CD4-positive, alpha-beta T cell (primary cell): ENCODE data around the gene FOSL1. TPM values are rescaled to one million over a fixed set of nuclear protein-coding genes. Genes with fewer than 3 reads are reported as not detected.

Experiments
- ATAC-seq: fragments of 200-7000 bp; cut with Tn5 transposase; one replicate; pipeline ENCODE4 v1.10.0; 2022; ENCODE audit warnings: mild to moderate bottlenecking; ENCODE audit not compliant: poor library complexity
- CTCF ChIA-PET: fragments of 350-600 bp; sonication (Branson Sonifier 250); formaldehyde crosslinking; loops from one replicate; lab custom pipeline; 2021; ENCODE audit warnings: antibody characterized with exemption, inconsistent platforms; lab: Charles Lee
- POLR2A ChIA-PET: fragments of 350-600 bp; sonication (Branson Sonifier 250); formaldehyde crosslinking; loops from one replicate; lab custom pipeline; 2021; ENCODE audit warnings: antibody characterized with exemption, inconsistent platforms; lab: Charles Lee
- DNase-seq, 14 experiments: peaks; one replicate each; pipeline ENCODE4 v3.0.0-alpha.2; 2013 to 2020; ENCODE audit warnings: mixed read lengths in 2 of 14
- H3K27ac ChIP-seq, 2 donors: one replicate each; pipeline versions ENCODE4 v1.5.1 to v1.7.0; 2013; ENCODE audit warnings: low read length in 2 of 2, low read depth in 1 of 2, mild to moderate bottlenecking in 1 of 2
- H3K27me3 ChIP-seq, 2 experiments: 1 replicate in 1 of 2; 2 replicates in 1 of 2; pipeline versions ENCODE4 v1.6.1 to v1.7.0; 2013; ENCODE audit warnings: low read length in 2 of 2, control low read depth in 1 of 2, mild to moderate bottlenecking in 1 of 2, moderate library complexity in 1 of 2; ENCODE audit not compliant: insufficient read depth in 2 of 2, control insufficient read depth in 1 of 2
- H3K36me3 ChIP-seq: one replicate; pipeline ENCODE4 v1.6.1; 2013; ENCODE audit warnings: low read length, control low read depth; ENCODE audit not compliant: insufficient read depth
- H3K4me1 ChIP-seq: one replicate; pipeline ENCODE4 v1.6.1; 2013; ENCODE audit warnings: low read length, control low read depth; ENCODE audit not compliant: insufficient read depth
- H3K4me3 ChIP-seq: one replicate; pipeline ENCODE4 v1.5.1; 2013; ENCODE audit warnings: mild to moderate bottlenecking, low read length, moderate library complexity
- H3K9me3 ChIP-seq, 2 experiments: 1 replicate in 1 of 2; 2 replicates in 1 of 2; pipeline versions ENCODE4 v1.6.1 to v1.7.0; 2013; ENCODE audit warnings: low read length in 2 of 2, mild to moderate bottlenecking in 2 of 2, control low read depth in 1 of 2, moderate library complexity in 1 of 2; ENCODE audit not compliant: control insufficient read depth in 1 of 2, insufficient read depth in 1 of 2
- H3K27ac Mint-ChIP-seq: one replicate; pipeline ENCODE4 v1.8.0; 2020; ENCODE audit warnings: mixed read lengths
- H3K27me3 Mint-ChIP-seq: one replicate; pipeline ENCODE4 v1.8.0; 2021; ENCODE audit warnings: mixed read lengths
- H3K36me3 Mint-ChIP-seq: one replicate; pipeline ENCODE4 v1.8.0; 2021; ENCODE audit warnings: low read depth, mixed read lengths
- H3K4me1 Mint-ChIP-seq: one replicate; pipeline ENCODE4 v1.8.0; 2021; ENCODE audit warnings: low read depth, mixed read lengths
- H3K4me3 Mint-ChIP-seq: one replicate; pipeline ENCODE4 v1.8.0; 2020; ENCODE audit warnings: mild to moderate bottlenecking, mixed read lengths
- H3K9me3 Mint-ChIP-seq: one replicate; pipeline ENCODE4 v1.8.0; 2020; ENCODE audit warnings: mixed read lengths
- intact Hi-C, 2 experiments: fragments of 100-400 bp; cut with DNase I in 1 of 2; cut with micrococcal nuclease in 1 of 2; formaldehyde crosslinking; loops; one replicate each; pipeline versions ENCODE4 v1.15.1 to v1.9.0; 2023 to 2025; cut with DNase I, micrococcal nuclease
- total RNA-seq, 174 experiments: library from RNA in 2 of 174; stranded (reverse) in 2 of 174; gene quantifications; one replicate each; pipeline ENCODE4 v1.2.3 and lab custom pipeline; 2021 to 2026
- TF ChIP-seq, protein P1 (sequence below): fragments of 200-600 bp; IDR thresholded peaks from one replicate; pipeline ENCODE4 v1.8.0; 2022; ENCODE audit warnings: antibody characterized with exemption, mild to moderate bottlenecking

The FOSL1 gene
- total RNA-seq, 2 experiments from 2014 or later, result 1.8 to 2.2 TPM

DNA sequence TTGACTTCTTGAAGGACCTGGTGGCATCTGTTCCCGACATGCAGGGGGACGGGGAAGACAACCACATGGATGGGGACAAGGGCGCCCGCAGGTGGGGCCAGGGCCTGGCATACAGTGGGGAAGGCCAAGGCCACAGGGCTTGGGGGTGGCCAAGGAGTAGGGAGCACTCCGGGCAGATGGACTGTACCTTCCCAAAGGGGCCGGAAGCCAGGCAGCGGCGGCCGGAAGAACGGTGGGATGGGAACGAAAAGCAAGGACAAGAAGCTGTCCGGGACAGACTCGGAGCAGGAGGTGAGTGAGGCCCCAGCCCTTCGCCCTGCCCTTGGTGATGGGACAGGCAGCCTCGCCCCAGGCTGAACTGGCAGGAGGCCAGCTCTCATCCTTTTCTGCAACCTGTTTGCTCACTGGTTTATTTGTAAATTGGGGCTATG, 20.2 kb upstream of the FOSL1 start:
- H3K9me3 ChIP-seq, result no peaks in the 10 kb centered on the region
- H3K9me3 Mint-ChIP-seq, result no peaks in the 10 kb centered on the region
- H3K36me3 ChIP-seq, result peaks cover 45% of the 10 kb centered on the region
- H3K27ac ChIP-seq, result peak overlapping the region; percentile 59 to 70
- H3K27me3 Mint-ChIP-seq, result no peaks in the 10 kb centered on the region
- no peaks in the 10 kb centered on the region for H3K27me3 ChIP-seq
- peak overlapping the region; percentile 92 for H3K27ac Mint-ChIP-seq
- peak overlapping the region; percentile 84 for H3K4me3 ChIP-seq
- ChIA-PET POLR2A (interaction anchor here (1.0 to 6.6 kb wide), 5 partner anchors 7 to 347 kb away, joined by 3 to 104 read pairs (median 6); partner anchors contain the start of genes CCDC85B, FIBP and SART1), CTCF (interaction anchor here (0.9 to 3.2 kb wide), 3 partner anchors 32 to 60 kb away, joined by 3 to 21 read pairs (median 10); partner anchors contain the start of genes CCDC85B, FIBP and MUS81)
- peaks cover 37% of the 10 kb centered on the region for H3K4me1 Mint-ChIP-seq
- peaks cover 54% of the 10 kb centered on the region for H3K4me1 ChIP-seq
- no peak for ATAC-seq
- H3K36me3 Mint-ChIP-seq, result peaks cover 48% of the 10 kb centered on the region
- intact Hi-C loops, result no loop called here
- DNase-seq, result no peak
- TF ChIP-seq, protein P1, sequence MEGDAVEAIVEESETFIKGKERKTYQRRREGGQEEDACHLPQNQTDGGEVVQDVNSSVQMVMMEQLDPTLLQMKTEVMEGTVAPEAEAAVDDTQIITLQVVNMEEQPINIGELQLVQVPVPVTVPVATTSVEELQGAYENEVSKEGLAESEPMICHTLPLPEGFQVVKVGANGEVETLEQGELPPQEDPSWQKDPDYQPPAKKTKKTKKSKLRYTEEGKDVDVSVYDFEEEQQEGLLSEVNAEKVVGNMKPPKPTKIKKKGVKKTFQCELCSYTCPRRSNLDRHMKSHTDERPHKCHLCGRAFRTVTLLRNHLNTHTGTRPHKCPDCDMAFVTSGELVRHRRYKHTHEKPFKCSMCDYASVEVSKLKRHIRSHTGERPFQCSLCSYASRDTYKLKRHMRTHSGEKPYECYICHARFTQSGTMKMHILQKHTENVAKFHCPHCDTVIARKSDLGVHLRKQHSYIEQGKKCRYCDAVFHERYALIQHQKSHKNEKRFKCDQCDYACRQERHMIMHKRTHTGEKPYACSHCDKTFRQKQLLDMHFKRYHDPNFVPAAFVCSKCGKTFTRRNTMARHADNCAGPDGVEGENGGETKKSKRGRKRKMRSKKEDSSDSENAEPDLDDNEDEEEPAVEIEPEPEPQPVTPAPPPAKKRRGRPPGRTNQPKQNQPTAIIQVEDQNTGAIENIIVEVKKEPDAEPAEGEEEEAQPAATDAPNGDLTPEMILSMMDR, result no peak
- peak overlapping the region; percentile 93 for H3K4me3 Mint-ChIP-seq

DNA sequence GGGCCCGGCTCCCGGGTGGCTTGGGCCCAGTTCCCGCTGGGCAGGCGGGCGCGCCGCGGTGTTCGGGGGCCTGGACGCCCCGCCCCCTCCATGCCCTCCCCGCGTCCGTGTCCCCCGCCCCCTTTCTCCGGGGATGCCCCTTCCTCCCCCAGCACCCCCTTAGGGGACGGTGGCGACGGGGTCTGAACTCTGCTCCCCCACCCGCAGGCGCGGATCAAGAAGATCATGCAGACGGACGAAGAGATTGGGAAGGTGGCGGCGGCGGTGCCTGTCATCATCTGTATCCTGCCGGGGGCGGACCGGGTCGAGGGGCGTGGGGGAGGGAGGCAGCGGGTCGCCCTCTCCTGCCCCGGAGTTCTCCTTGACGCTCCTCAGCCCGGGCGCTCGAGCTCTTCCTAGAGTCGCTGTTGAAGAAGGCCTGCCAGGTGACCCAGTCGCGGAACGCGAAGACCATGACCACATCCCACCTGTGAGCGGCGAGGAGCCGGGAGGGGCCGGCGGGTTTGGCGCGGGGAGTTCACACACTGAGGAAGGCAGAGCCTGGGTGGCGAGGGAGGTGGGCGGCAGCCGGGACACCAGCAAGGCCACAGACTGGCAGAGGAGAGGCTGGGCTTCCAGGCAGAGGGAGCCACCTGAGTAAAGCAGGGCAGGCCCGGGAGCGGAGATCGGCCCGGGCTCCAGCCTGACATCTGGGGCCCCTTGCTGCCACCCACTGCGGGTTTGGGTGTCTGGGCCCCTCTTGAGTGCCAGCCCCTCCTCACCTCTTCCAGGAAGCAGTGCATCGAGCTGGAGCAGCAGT, 19.6 kb upstream of the FOSL1 start:
- H3K9me3 ChIP-seq, result no peaks in the 10 kb centered on the region
- ChIA-PET POLR2A (interaction anchor here (1.0 to 6.6 kb wide), 5 partner anchors 8 to 348 kb away, joined by 3 to 104 read pairs (median 6); partner anchors contain the start of genes CCDC85B, FIBP and SART1), CTCF (interaction anchor here (0.9 to 3.2 kb wide), 3 partner anchors 31 to 60 kb away, joined by 3 to 21 read pairs (median 10); partner anchors contain the start of genes CCDC85B, FIBP and MUS81)
- H3K27me3 Mint-ChIP-seq, result no peaks in the 10 kb centered on the region
- TF ChIP-seq, protein P1, result no peak
- H3K4me1 ChIP-seq, result peaks cover 54% of the 10 kb centered on the region
- peak overlapping the region; percentile 92 for H3K27ac Mint-ChIP-seq
- H3K4me3 Mint-ChIP-seq, result peak overlapping the region; percentile 93
- H3K4me3 ChIP-seq, result peak overlapping the region; percentile 84
- H3K9me3 Mint-ChIP-seq, result no peaks in the 10 kb centered on the region
- ATAC-seq (peak; percentile 27), DNase-seq (peak in 10 of 14 experiments; percentile 33 to 83 (median 56))
- peak overlapping the region; percentile 59 to 70 for H3K27ac ChIP-seq
- H3K36me3 Mint-ChIP-seq, result peaks cover 48% of the 10 kb centered on the region
- H3K27me3 ChIP-seq, result no peaks in the 10 kb centered on the region
- intact Hi-C loops, result loop anchor here (1.0 to 5.0 kb wide), 10 partner anchors 9 to 133 kb away; partner anchors contain the start of genes FIBP (in 2 of the 2), FOSL1 (in 2 of the 2), SART1 (in 2 of the 2) and BANF1 (in 1 of the 2)
- peaks cover 44% of the 10 kb centered on the region for H3K4me1 Mint-ChIP-seq
- H3K36me3 ChIP-seq, result peaks cover 42% of the 10 kb centered on the region

DNA sequence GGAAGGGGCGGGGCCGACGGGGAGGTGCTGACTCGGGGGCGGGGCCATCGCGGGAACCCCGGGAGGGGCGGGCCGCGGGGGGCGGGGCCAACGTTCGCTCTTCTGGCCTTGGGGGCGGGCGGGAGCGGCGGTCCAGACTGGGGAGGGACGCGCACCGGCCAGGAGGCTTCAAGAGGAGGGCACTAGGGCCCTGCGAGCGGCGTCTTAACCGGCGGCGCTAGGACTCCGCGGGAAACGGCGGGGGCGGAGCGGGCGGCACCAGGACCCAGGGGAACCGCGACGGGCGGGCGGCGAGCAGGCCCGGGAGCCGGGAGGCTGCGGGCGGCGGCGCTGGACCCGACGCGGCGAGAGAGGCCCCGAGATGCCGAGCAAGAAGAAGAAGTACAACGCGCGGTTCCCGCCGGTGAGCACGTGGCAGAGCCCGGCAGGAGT, 19.0 kb upstream of the FOSL1 start, which contains the start of gene DRAP1:
Gene DRAP1 (plus strand): TSS at position 286 of the 432 bp plus-strand sequence. CDS start 76 bp downstream, at position 362.
- ChIA-PET POLR2A (interaction anchor here (0.6 to 6.6 kb wide), 11 partner anchors 9 to 349 kb away, joined by 3 to 104 read pairs (median 8); partner anchors contain the start of genes CCDC85B, CFL1, FIBP and FOSL1), CTCF (interaction anchor here (0.9 to 3.2 kb wide), 4 partner anchors 30 to 59 kb away, joined by 3 to 21 read pairs (median 8); partner anchors contain the start of genes CCDC85B, FIBP and MUS81)
- peak within 1 kb of the TSS; percentile 83 to 86 for H3K27ac ChIP-seq
- Mint-ChIP-seq H3K4me3 (peak within 1 kb of the TSS; percentile 94), H3K36me3 (peaks cover 48% of the 10 kb centered on the region), H3K9me3 (no peaks in the 10 kb centered on the region), H3K27ac (peak within 1 kb of the TSS; percentile 92), H3K27me3 (no peaks in the 10 kb centered on the region), H3K4me1 (peaks cover 47% of the 10 kb centered on the region)
- peaks cover 42% of the 10 kb centered on the region for H3K36me3 ChIP-seq
- ATAC-seq (peak; percentile 88), DNase-seq (peak; percentile 97 to 100 (median 99))
- intact Hi-C loops, result loop anchor here (1.0 to 5.0 kb wide), 10 partner anchors 9 to 133 kb away; partner anchors contain the start of genes FIBP (in 2 of the 2), FOSL1 (in 2 of the 2), SART1 (in 2 of the 2) and BANF1 (in 1 of the 2)
- H3K4me3 ChIP-seq, result peak within 1 kb of the TSS; percentile 100
- TF ChIP-seq, protein P1, result no peak
- H3K4me1 ChIP-seq, result peaks cover 54% of the 10 kb centered on the region
- no peaks in the 10 kb centered on the region for H3K9me3 ChIP-seq
- H3K27me3 ChIP-seq, result no peaks in the 10 kb centered on the region
